H9 (cell line): ENCODE data around the gene SLC25A25. TPM values are rescaled to one million over a fixed set of nuclear protein-coding genes. Genes with fewer than 3 reads are reported as not detected.

Experiments used
- DNase-seq: peaks from one replicate; pipeline ENCODE4 v3.0.0-alpha.2; 2017
- H2AFZ ChIP-seq: one replicate; pipeline ENCODE4 v1.6.1; 2013; ENCODE audit warnings: mild to moderate bottlenecking, low read length, control low read depth, moderate library complexity
- H2AK5ac ChIP-seq: 2 replicates; pipeline ENCODE4 v1.6.1; 2013; ENCODE audit warnings: low read length, control low read depth, mixed read lengths; ENCODE audit not compliant: insufficient read length
- H2BK120ac ChIP-seq: one replicate; pipeline ENCODE4 v1.6.1; 2013; ENCODE audit warnings: low read depth, mild to moderate bottlenecking, low read length, control low read depth, inconsistent platforms; ENCODE audit not compliant: poor library complexity, severe bottlenecking
- H2BK12ac ChIP-seq: 2 replicates; pipeline ENCODE4 v1.6.1; 2013; ENCODE audit warnings: low read length, control low read depth, mixed read lengths, low read depth; ENCODE audit not compliant: insufficient read length
- H2BK15ac ChIP-seq: 2 replicates; pipeline ENCODE4 v1.6.1; 2013; ENCODE audit warnings: low read depth, low read length, control low read depth
- H2BK20ac ChIP-seq: one replicate; pipeline ENCODE4 v1.6.1; 2013; ENCODE audit warnings: low read depth, mild to moderate bottlenecking, low read length, control low read depth, inconsistent platforms; ENCODE audit not compliant: poor library complexity, severe bottlenecking
- H2BK5ac ChIP-seq: 2 replicates; pipeline ENCODE4 v1.6.1; 2013; ENCODE audit warnings: low read length, control low read depth, mixed read lengths; ENCODE audit not compliant: insufficient read length
- H3K14ac ChIP-seq: 2 replicates; pipeline ENCODE4 v1.6.1; 2013; ENCODE audit warnings: low read length, control low read depth; ENCODE audit not compliant: insufficient read depth
- H3K18ac ChIP-seq: 2 replicates; pipeline ENCODE4 v1.6.1; 2013; ENCODE audit warnings: low read depth, mild to moderate bottlenecking, mixed read lengths, low read length, control low read depth; ENCODE audit not compliant: insufficient read length
- H3K23ac ChIP-seq: 2 replicates; pipeline ENCODE4 v1.6.1; 2013; ENCODE audit warnings: low read length, control low read depth, mixed read lengths, low read depth; ENCODE audit not compliant: insufficient read length
- H3K23me2 ChIP-seq: 2 replicates; pipeline ENCODE4 v1.6.1; 2013; ENCODE audit warnings: low read depth, mild to moderate bottlenecking, mixed read lengths, low read length, control low read depth; ENCODE audit not compliant: insufficient read length, poor library complexity, severe bottlenecking
- H3K27ac ChIP-seq: 2 replicates; pipeline ENCODE4 v1.5.1; 2013; ENCODE audit warnings: low read length, control low read depth, mixed read lengths, low read depth; ENCODE audit not compliant: insufficient read length
- H3K27me3 ChIP-seq: 2 replicates; pipeline ENCODE4 v1.6.1; 2013; ENCODE audit warnings: low read length, control low read depth, inconsistent platforms; ENCODE audit not compliant: insufficient read depth
- H3K4ac ChIP-seq: 2 replicates; pipeline ENCODE4 v1.6.1; 2013; ENCODE audit warnings: low read depth, mild to moderate bottlenecking, control low read depth, inconsistent platforms, low read length, moderate library complexity
- H3K4me1 ChIP-seq: 2 replicates; pipeline ENCODE4 v1.6.1; 2013; ENCODE audit warnings: low read length, control low read depth, inconsistent platforms; ENCODE audit not compliant: insufficient read depth
- H3K4me2 ChIP-seq: 2 replicates; pipeline ENCODE4 v1.6.1; 2013; ENCODE audit warnings: low read length, control low read depth, mixed read lengths; ENCODE audit not compliant: insufficient read length, insufficient read depth
- H3K56ac ChIP-seq: 2 replicates; pipeline ENCODE4 v1.6.1; 2013; ENCODE audit warnings: low read depth, mild to moderate bottlenecking, mixed read lengths, low read length, control low read depth; ENCODE audit not compliant: insufficient read length
- H3K79me1 ChIP-seq: 2 replicates; pipeline ENCODE4 v1.6.1; 2013; ENCODE audit warnings: low read depth, mild to moderate bottlenecking, moderate library complexity, low read length, control low read depth, inconsistent platforms; ENCODE audit not compliant: insufficient read depth, poor library complexity, severe bottlenecking
- H3K79me2 ChIP-seq: 2 replicates; pipeline ENCODE4 v1.6.1; 2013; ENCODE audit warnings: low read length, control low read depth, inconsistent platforms; ENCODE audit not compliant: insufficient read depth
- H3K9ac ChIP-seq: 2 replicates; pipeline ENCODE4 v1.6.1; 2013; ENCODE audit warnings: low read length, control low read depth, mixed read lengths; ENCODE audit not compliant: insufficient read length; ENCODE audit errors: extremely low read depth
- H3K9me3 ChIP-seq: one replicate; pipeline ENCODE4 v1.6.1; 2013; ENCODE audit warnings: low read depth, low read length, inconsistent platforms; ENCODE audit not compliant: control insufficient read depth
- H3T11ph ChIP-seq: one replicate; pipeline ENCODE4 v1.6.1; 2013; ENCODE audit warnings: mild to moderate bottlenecking, low read length, control low read depth, inconsistent platforms
- H4K20me1 ChIP-seq: one replicate; pipeline ENCODE4 v1.6.1; 2013; ENCODE audit not compliant: control insufficient read depth, insufficient read length, insufficient read depth
- H4K5ac ChIP-seq: 2 replicates; pipeline ENCODE4 v1.6.1; 2013; ENCODE audit warnings: low read depth, mild to moderate bottlenecking, mixed read lengths, low read length, control low read depth; ENCODE audit not compliant: insufficient read length
- H4K8ac ChIP-seq: replicated peaks from 2 replicates; pipeline ENCODE4 v1.6.1; 2013; ENCODE audit warnings: low read length, control low read depth, mixed read lengths, low read depth; ENCODE audit not compliant: insufficient read length
- H4K91ac ChIP-seq: 2 replicates; pipeline ENCODE4 v1.6.1; 2013; ENCODE audit warnings: low read depth, mild to moderate bottlenecking, moderate library complexity, mixed read lengths, low read length, control low read depth; ENCODE audit not compliant: insufficient read length
- H3K27ac Mint-ChIP-seq, 3 experiments: 2 replicates in 2 of 3; 3 replicates in 1 of 3; pipeline ENCODE4 v1.8.0; 2020 to 2021; ENCODE audit warnings: mixed read lengths in 3 of 3, mild to moderate bottlenecking in 1 of 3, moderate library complexity in 1 of 3
- H3K27me3 Mint-ChIP-seq: 2 replicates; pipeline ENCODE4 v1.8.0; 2021; ENCODE audit warnings: low read depth, mild to moderate bottlenecking, moderate library complexity, mixed read lengths
- H3K36me3 Mint-ChIP-seq, 3 experiments: 2 replicates in 2 of 3; 3 replicates in 1 of 3; pipeline ENCODE4 v1.8.0; 2020 to 2021; ENCODE audit warnings: low read depth in 3 of 3, mixed read lengths in 3 of 3; ENCODE audit not compliant: insufficient read depth in 1 of 3
- H3K4me1 Mint-ChIP-seq, 2 experiments: 2 replicates each; pipeline ENCODE4 v1.8.0; 2020; ENCODE audit warnings: mixed read lengths in 2 of 2
- H3K4me3 Mint-ChIP-seq, 2 experiments: 2 replicates in 1 of 2; 3 replicates in 1 of 2; pipeline ENCODE4 v1.8.0; 2020 to 2021; ENCODE audit warnings: mild to moderate bottlenecking in 2 of 2, mixed read lengths in 2 of 2, moderate library complexity in 1 of 2
- H3K9me3 Mint-ChIP-seq, 2 experiments: 2 replicates in 1 of 2; 3 replicates in 1 of 2; pipeline ENCODE4 v1.8.0; 2020; ENCODE audit warnings: mild to moderate bottlenecking in 2 of 2, mixed read lengths in 2 of 2, moderate library complexity in 1 of 2
- CTCF ChIP-seq: fragments of 200-600 bp; sonication (generic); conservative IDR thresholded peaks from 3 replicates; pipeline ENCODE4 v1.8.0; 2021; ENCODE audit warnings: antibody characterized with exemption, mild to moderate bottlenecking
- WGBS: extraction: QIAGEN DNeasy Blood & Tissue Kit; methylation state at CpG from one replicate; pipeline ENCODE4 v1.1.7; 2013; ENCODE audit warnings: missing lambda C conversion rate, low lambda C conversion rate, mixed read lengths; ENCODE audit not compliant: insufficient read length; ENCODE audit errors: extremely low coverage; 5-methylcytosine and 5-hydroxymethylcytosine counted together
- total RNA-seq: library from RNA; stranded (reverse); gene quantifications from 2 replicates; pipeline ENCODE4 v1.2.1, GENCODE V29; 2021

The SLC25A25 gene
- total RNA-seq, 1 experiment from 2014 or later, result 16.9 TPM

- Histone ChIP-seq H3K23ac (no peak overlapping the region), H3K56ac (no peak overlapping the region), H4K20me1 (no peaks in the 10 kb centered on the region), H3K9me3 (no peaks in the 10 kb centered on the region), H3K27me3 (no peaks in the 10 kb centered on the region), H2BK15ac (no peak overlapping the region), H2BK5ac (no peak overlapping the region), H3K9ac (no peak overlapping the region), H4K91ac (no peak overlapping the region), H3K14ac (no peak overlapping the region), H4K5ac (no peak overlapping the region), H3K79me1 (no peaks in the 10 kb centered on the region), H3K27ac (no peak overlapping the region), H3T11ph (no peak overlapping the region), H2BK120ac (no peak overlapping the region), H2BK12ac (no peak overlapping the region), H3K4me1 (no peaks in the 10 kb centered on the region), H3K18ac (no peak overlapping the region), H3K4ac (no peak overlapping the region), H2BK20ac (no peak overlapping the region), H3K23me2 (no peaks in the 10 kb centered on the region), H2AFZ (no peak overlapping the region), H4K8ac (no peak overlapping the region), H3K4me2 (no peak overlapping the region), H2AK5ac (no peak overlapping the region), H3K79me2 (no peaks in the 10 kb centered on the region)
- Mint-ChIP-seq H3K4me3 (no peak overlapping the region), H3K9me3 (no peaks in the 10 kb centered on the region; a peak in 1 of 5 replicates), H3K36me3 (no peaks in the 10 kb centered on the region), H3K4me1 (peaks cover 0 to 11% of the 10 kb centered on the region in 2 experiments; a peak in 3 of 4 replicates), H3K27me3 (peaks cover 1% of the 10 kb centered on the region; the same call in 1 of the 2 replicates), H3K27ac (peak overlapping the region in 1 of 3 experiments; percentile 6; a peak in 1 of 7 replicates)
- no peak for DNase-seq
- no CpG with 5 or more reads among the region's 7 CpGs for WGBS
- no peak for TF ChIP-seq CTCF
Observed at GRCh38 chr9:128042043-128042442, 26.0 kb upstream of the SLC25A25 start.
